Measurements from ENCODE around the gene TFDP1. TPM values are rescaled to one million over a fixed set of nuclear protein-coding genes. Genes with fewer than 3 reads are reported as not detected.

TFDP1 gene
- total RNA-seq, 4 donors from 2014 or later, result 48.0 to 84.2 (median 53.9) TPM

- 46 to 67% methylated on average over 10 of the region's 32 CpGs for WGBS, 2 donors
- TF ChIP-seq POLR2A (IDR thresholded peaks at IDR 0.05), result no peak
- TF ChIP-seq CTCF (IDR thresholded peaks at IDR 0.05), result no peak
- no peak within 1 kb of the TSS for H3K4me3 ChIP-seq (replicated peaks in 1 of 3)
- intact Hi-C loops (cut with DNase I), result no loop called here
- no peaks in the 10 kb centered on the region for H3K9me3 ChIP-seq
- DNase-seq, result no peak
- H3K27ac ChIP-seq, result no peak within 1 kb of the TSS
- no peaks in the 10 kb centered on the region for H3K36me3 ChIP-seq
- no peaks in the 10 kb centered on the region for H3K4me1 ChIP-seq
- H3K27me3 ChIP-seq, result no peaks in the 10 kb centered on the region
Observed at GRCh38 chr13:113666951-113667701, 82.6 kb downstream of the TFDP1 start, which contains the start of gene GRK1. Gene GRK1, plus strand, starts transcription at chr13:113667219. Its CDS starts 168 bp downstream, at chr13:113667387.

GRCh38 chr13:113667771-113668490 is 83.4 kb downstream of the TFDP1 start:
- Histone ChIP-seq H3K36me3 (no peaks in the 10 kb centered on the region), H3K4me1 (no peaks in the 10 kb centered on the region), H3K27me3 (no peaks in the 10 kb centered on the region), H3K9me3 (no peaks in the 10 kb centered on the region), H3K4me3 (replicated peaks in 1 of 3) (no peak overlapping the region), H3K27ac (no peak overlapping the region)
- intact Hi-C loops (cut with DNase I), result no loop called here
- TF ChIP-seq CTCF (IDR thresholded peaks at IDR 0.05), result no peak
- no peak for DNase-seq
- 92 to 93% methylated on average over 28 to 29 of the region's 29 CpGs for WGBS, 2 donors

- intact Hi-C loops (cut with DNase I), result no loop called here
- no peak overlapping the region for H3K27ac ChIP-seq
- no peaks in the 10 kb centered on the region for H3K4me1 ChIP-seq
- H3K27me3 ChIP-seq, result no peaks in the 10 kb centered on the region
- TF ChIP-seq CTCF (IDR thresholded peaks at IDR 0.05) (no peak), POLR2A (IDR thresholded peaks at IDR 0.05) (no peak)
- H3K9me3 ChIP-seq, result no peaks in the 10 kb centered on the region
- WGBS, 2 donors, result 68 to 76% methylated on average over 15 to 22 of the region's 24 CpGs
- no peak overlapping the region for H3K4me3 ChIP-seq (replicated peaks in 1 of 3)
- no peak for DNase-seq
- H3K36me3 ChIP-seq, result no peaks in the 10 kb centered on the region
Observed at GRCh38 chr13:113668491-113668971, 84.0 kb downstream of the TFDP1 start.

GRCh38 chr13:113669231-113669754 is 84.7 kb downstream of the TFDP1 start:
- WGBS, 2 donors, result 76 to 77% methylated on average over 13 of the region's 13 CpGs
- no peak overlapping the region for H3K27ac ChIP-seq
- no peaks in the 10 kb centered on the region for H3K9me3 ChIP-seq
- no peak overlapping the region for H3K4me3 ChIP-seq (replicated peaks in 1 of 3)
- no peaks in the 10 kb centered on the region for H3K36me3 ChIP-seq
- intact Hi-C loops (cut with DNase I), result no loop called here
- H3K27me3 ChIP-seq, result no peaks in the 10 kb centered on the region
- TF ChIP-seq CTCF (IDR thresholded peaks at IDR 0.05) (no peak), POLR2A (IDR thresholded peaks at IDR 0.05) (no peak)
- no peaks in the 10 kb centered on the region for H3K4me1 ChIP-seq
- DNase-seq, result no peak

All from thyroid gland (tissue), 4 donors.